A673 (cell line): ENCODE results near the gene BOLA2B. TPM values are rescaled to one million over a fixed set of nuclear protein-coding genes. Genes with fewer than 3 reads are reported as not detected.
A peak's percentile ranks its signal among the peaks of the same experiment; 100 is the strongest.
"Not testable (repeated sequence)": the region's sequence is repeated elsewhere in the genome, so short reads cannot be mapped to it uniquely, and the experiment has no call there.

ENCODE experiments used
- Bru-seq: library from RNA; stranded (reverse); fragments of 400-500 nt; gene quantifications from one replicate; lab custom pipeline; 2021; lab: Mats Ljungman, UMichigan
- BruChase-seq, 2 experiments: library from RNA; stranded (reverse); fragments of 400-500 nt; gene quantifications; one replicate each; lab custom pipeline; 2021; lab: Mats Ljungman, UMichigan
- BruUV-seq: library from RNA; stranded (reverse); fragments of 400-500 nt; replicated peaks from 2 replicates; lab custom pipeline; 2021; lab: Mats Ljungman, UMichigan
- CTCF ChIA-PET: fragments of 300-600 bp; sonication (Branson Sonifier 250); formaldehyde crosslinking; loops from one replicate; lab custom pipeline; 2022; ENCODE audit warnings: antibody characterized with exemption; lab: Charles Lee
- POLR2A ChIA-PET: fragments of 300-600 bp; sonication (Branson Sonifier 250); formaldehyde crosslinking; loops from one replicate; lab custom pipeline; 2022; ENCODE audit warnings: antibody characterized with exemption; ENCODE audit not compliant: low non-redundant PET; lab: Charles Lee
- DNase-seq: peaks from one replicate; pipeline ENCODE4 v3.0.0-alpha.2; 2015; ENCODE audit warnings: low spot score
- H3K27ac ChIP-seq: fragments of 200-600 bp; sonication (generic); 2 replicates; pipeline ENCODE4 v1.5.1; 2016; ENCODE audit warnings: mixed run types, low read depth, mild to moderate bottlenecking, mixed read lengths, antibody characterized with exemption, low read length; ENCODE audit not compliant: poor library complexity, severe bottlenecking
- H3K27me3 ChIP-seq: fragments of 200-600 bp; sonication (generic); replicated peaks from 2 replicates; pipeline ENCODE4 v1.6.1; 2017; ENCODE audit warnings: mixed run types, low read depth, mild to moderate bottlenecking, mixed read lengths, antibody characterized with exemption, low read length; ENCODE audit not compliant: insufficient read depth, poor library complexity
- H3K36me3 ChIP-seq: fragments of 200-600 bp; sonication (generic); 2 replicates; pipeline ENCODE4 v1.6.1; 2016; ENCODE audit warnings: mixed run types, mild to moderate bottlenecking, mixed read lengths, antibody characterized with exemption, low read length; ENCODE audit not compliant: insufficient read depth, poor library complexity, severe bottlenecking
- H3K4me1 ChIP-seq: fragments of 200-600 bp; sonication (generic); 2 replicates; pipeline ENCODE4 v1.6.1; 2017; ENCODE audit warnings: mixed run types, mild to moderate bottlenecking, mixed read lengths, antibody characterized with exemption, low read length; ENCODE audit not compliant: insufficient read depth, poor library complexity, severe bottlenecking
- H3K4me3 ChIP-seq: fragments of 200-600 bp; sonication (generic); 2 replicates; pipeline ENCODE4 v1.5.1; 2016; ENCODE audit warnings: low read depth, mixed run types, mild to moderate bottlenecking, mixed read lengths, low read length; ENCODE audit not compliant: poor library complexity, severe bottlenecking
- H3K9me3 ChIP-seq: fragments of 200-600 bp; sonication (generic); 2 replicates; pipeline ENCODE4 v1.6.1; 2016; ENCODE audit warnings: mixed run types, low read depth, mild to moderate bottlenecking, mixed read lengths, antibody characterized with exemption, low read length; ENCODE audit not compliant: poor library complexity, severe bottlenecking
- intact Hi-C: fragments of 100-400 bp; cut with micrococcal nuclease; formaldehyde crosslinking; loops from one replicate; pipeline ENCODE4 v1.10.0; 2022; ENCODE audit not compliant: unreplicated experiment
- long read RNA-seq: library from polyadenylated mRNA; stranded (forward); transcript quantifications from one replicate; pipeline ENCODE4 v2.0.0, GENCODE V29; 2022
- total RNA-seq: library from RNA; stranded (reverse); gene quantifications from 2 replicates; pipeline ENCODE4 v1.2.3, GENCODE V29; 2021

BOLA2B gene
- total RNA-seq (180 and 225 TPM in 2 replicates), Bru-seq, nascent RNA (percentile 33 among the genes with signal in this experiment), BruChase-seq, experiment 1, labeled RNA remaining after a 2-hour chase (percentile 19 among the genes with signal in this experiment), BruChase-seq, experiment 2, labeled RNA remaining after a 6-hour chase (percentile 21 among the genes with signal in this experiment)
- long read RNA-seq, transcript BOLA2B-201 (3 exons, 1,012 nt): major isoform, 55 of 59 reads
- long read RNA-seq, partial matches to known transcripts: 0 of 59 reads
- long read RNA-seq, other reads (novel, unspliced or antisense): 0 of 59 reads

- H3K4me1 ChIP-seq, BruUV-seq, H3K9me3 ChIP-seq, POLR2A ChIA-PET, H3K36me3 ChIP-seq, CTCF ChIA-PET, H3K27me3 ChIP-seq, DNase-seq, intact Hi-C loops, H3K27ac ChIP-seq: not testable (repeated sequence)
- peak within 1 kb of the TSS; percentile 25 for H3K4me3 ChIP-seq
These were observed at the start of gene BOLA2B, which contains the start of gene SLX1A for GRCh38 chr16:30193615-30194014. BOLA2B (minus strand) TSS chr16:30193666; CDS start chr16:30193595, 71 bp downstream. SLX1A (plus strand) TSS chr16:30193875; CDS start chr16:30194085, 210 bp downstream.

- H3K4me3 ChIP-seq, H3K36me3 ChIP-seq, intact Hi-C loops, H3K27me3 ChIP-seq, CTCF ChIA-PET, H3K9me3 ChIP-seq, BruUV-seq, H3K27ac ChIP-seq, DNase-seq, POLR2A ChIA-PET, H3K4me1 ChIP-seq: not testable (repeated sequence)
These were observed 23.6 kb upstream of the BOLA2B start for GRCh38 chr16:30217082-30217481.

GRCh38 chr16:30211414-30211813 lies 17.9 kb upstream of the BOLA2B start:
- H3K4me3 ChIP-seq, DNase-seq, H3K27ac ChIP-seq, H3K9me3 ChIP-seq, CTCF ChIA-PET, H3K36me3 ChIP-seq, H3K4me1 ChIP-seq, BruUV-seq, H3K27me3 ChIP-seq, intact Hi-C loops, POLR2A ChIA-PET: not testable (repeated sequence)

- intact Hi-C loops, H3K27ac ChIP-seq, H3K36me3 ChIP-seq, DNase-seq, H3K4me1 ChIP-seq, POLR2A ChIA-PET, H3K9me3 ChIP-seq, H3K27me3 ChIP-seq, CTCF ChIA-PET, BruUV-seq, H3K4me3 ChIP-seq: not testable (repeated sequence)
These were observed 15.6 kb upstream of the BOLA2B start for GRCh38 chr16:30209032-30209431.

- H3K4me3 ChIP-seq, BruUV-seq, H3K9me3 ChIP-seq, CTCF ChIA-PET, intact Hi-C loops, H3K36me3 ChIP-seq, POLR2A ChIA-PET, H3K27me3 ChIP-seq, H3K4me1 ChIP-seq, H3K27ac ChIP-seq, DNase-seq: not testable (repeated sequence)
These were observed 13.7 kb upstream of the BOLA2B start for GRCh38 chr16:30207063-30207704.

- intact Hi-C loops, DNase-seq, H3K27ac ChIP-seq, BruUV-seq, H3K9me3 ChIP-seq, H3K27me3 ChIP-seq, H3K4me1 ChIP-seq, CTCF ChIA-PET, H3K36me3 ChIP-seq, POLR2A ChIA-PET: not testable (repeated sequence)
- H3K4me3 ChIP-seq: peak overlapping the region; percentile 34
These were observed 12.8 kb upstream of the BOLA2B start for GRCh38 chr16:30206252-30206651.

GRCh38 chr16:30205541-30206236 lies 12.2 kb upstream of the BOLA2B start:
- intact Hi-C loops, BruUV-seq, H3K27ac ChIP-seq, H3K9me3 ChIP-seq, CTCF ChIA-PET, H3K4me1 ChIP-seq, DNase-seq, POLR2A ChIA-PET, H3K36me3 ChIP-seq, H3K27me3 ChIP-seq: not testable (repeated sequence)
- H3K4me3 ChIP-seq: peak overlapping the region; percentile 34
